PFSK-1 (cell line): ENCODE results near the gene KAZN.

Experiments
- FOXP2 ChIP-seq: optimal IDR thresholded peaks from 2 replicates; pipeline ENCODE3; 2011; ENCODE audit warnings: borderline replicate concordance, control low read depth, inconsistent platforms; ENCODE audit not compliant: insufficient read depth; ENCODE audit errors: extremely low read length, extremely low read depth
- POLR2AphosphoS5 ChIP-seq: IDR thresholded peaks from 2 replicates; pipeline ENCODE4 v1.6.1; 2012; ENCODE audit warnings: low read depth, mild to moderate bottlenecking, control low read depth, low read length, moderate library complexity
- REST ChIP-seq, 2 experiments: IDR thresholded peaks; 2 replicates each; pipeline versions ENCODE4 v1.6.1 to v1.8.0; 2011 to 2012; ENCODE audit warnings: low read depth in 2 of 2, low read length in 2 of 2, control low read depth in 1 of 2, inconsistent platforms in 1 of 2, mild to moderate bottlenecking in 1 of 2, moderate library complexity in 1 of 2; ENCODE audit not compliant: insufficient read depth in 1 of 2
- SIN3A ChIP-seq: IDR thresholded peaks from 2 replicates; pipeline ENCODE4 v1.6.1; 2012; ENCODE audit warnings: mild to moderate bottlenecking, low read length, moderate library complexity, borderline replicate concordance; ENCODE audit not compliant: insufficient read depth
- TAF1 ChIP-seq: IDR thresholded peaks from 2 replicates; pipeline ENCODE4 v1.6.1; 2012; ENCODE audit warnings: low read length, control low read depth, borderline replicate concordance; ENCODE audit not compliant: insufficient read depth

- TF ChIP-seq POLR2AphosphoS5, result no peak
- no peak for TF ChIP-seq REST (IDR thresholded peaks at IDR 0.05; ENCODE audit: insufficient read depth in 1 of 2, low read depth in 2 of 2, low read length in 2 of 2)
- no peak for TF ChIP-seq FOXP2
- TF ChIP-seq SIN3A, result no peak
- TF ChIP-seq TAF1, result no peak
Observed at GRCh38 chr1:14852291-14852690, 253.8 kb downstream of the KAZN start.
